ENCODE measurements around the gene ROGDI. TPM values are rescaled to one million over a fixed set of nuclear protein-coding genes. Genes with fewer than 3 reads are reported as not detected.

Gene ROGDI
- total and polyA plus RNA-seq, 2 of the 13 experiments (the other 11 are each of a cell fraction or from before 2014, with no cell fraction given) = 19.2 to 42.1 TPM

- TF ChIP-seq, protein P1, sequence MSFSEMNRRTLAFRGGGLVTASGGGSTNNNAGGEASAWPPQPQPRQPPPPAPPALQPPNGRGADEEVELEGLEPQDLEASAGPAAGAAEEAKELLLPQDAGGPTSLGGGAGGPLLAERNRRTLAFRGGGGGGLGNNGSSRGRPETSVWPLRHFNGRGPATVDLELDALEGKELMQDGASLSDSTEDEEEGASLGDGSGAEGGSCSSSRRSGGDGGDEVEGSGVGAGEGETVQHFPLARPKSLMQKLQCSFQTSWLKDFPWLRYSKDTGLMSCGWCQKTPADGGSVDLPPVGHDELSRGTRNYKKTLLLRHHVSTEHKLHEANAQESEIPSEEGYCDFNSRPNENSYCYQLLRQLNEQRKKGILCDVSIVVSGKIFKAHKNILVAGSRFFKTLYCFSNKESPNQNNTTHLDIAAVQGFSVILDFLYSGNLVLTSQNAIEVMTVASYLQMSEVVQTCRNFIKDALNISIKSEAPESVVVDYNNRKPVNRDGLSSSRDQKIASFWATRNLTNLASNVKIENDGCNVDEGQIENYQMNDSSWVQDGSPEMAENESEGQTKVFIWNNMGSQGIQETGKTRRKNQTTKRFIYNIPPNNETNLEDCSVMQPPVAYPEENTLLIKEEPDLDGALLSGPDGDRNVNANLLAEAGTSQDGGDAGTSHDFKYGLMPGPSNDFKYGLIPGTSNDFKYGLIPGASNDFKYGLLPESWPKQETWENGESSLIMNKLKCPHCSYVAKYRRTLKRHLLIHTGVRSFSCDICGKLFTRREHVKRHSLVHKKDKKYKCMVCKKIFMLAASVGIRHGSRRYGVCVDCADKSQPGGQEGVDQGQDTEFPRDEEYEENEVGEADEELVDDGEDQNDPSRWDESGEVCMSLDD (CRISPR knock-in tag; IDR thresholded peaks at IDR 0.05; ENCODE audit: borderline replicate concordance) = 0 out of 2 replicates have a peak, but pooled peaks have one; percentile 32
- TF ChIP-seq ZNF788 (CRISPR knock-in tag; IDR thresholded peaks at IDR 0.05; ENCODE audit: borderline replicate concordance) (no peak), HES4 (CRISPR knock-in tag; IDR thresholded peaks at IDR 0.05; ENCODE audit: borderline replicate concordance) (peak; percentile 80; the same call in 1 of the 2 replicates), ZFY (CRISPR knock-in tag; IDR thresholded peaks at IDR 0.05) (no peak), ZNF10 (CRISPR knock-in tag; IDR thresholded peaks at IDR 0.05; ENCODE audit: borderline replicate concordance, low read depth) (no peak), HDAC1 (CRISPR knock-in tag; IDR thresholded peaks at IDR 0.05) (no peak; the same call in 1 of the 2 replicates), SAP130 (CRISPR knock-in tag; IDR thresholded peaks at IDR 0.05; ENCODE audit: low read depth) (peak; percentile 70), ZNF253 (CRISPR knock-in tag; IDR thresholded peaks at IDR 0.05; ENCODE audit: borderline replicate concordance) (no peak), SMARCE1 (IDR thresholded peaks at IDR 0.05; ENCODE audit: borderline replicate concordance) (no peak), ESRRA (CRISPR knock-in tag; IDR thresholded peaks at IDR 0.05; ENCODE audit: low read depth) (no peak), ZNF441 (CRISPR knock-in tag; IDR thresholded peaks at IDR 0.05; ENCODE audit: borderline replicate concordance) (no peak), TRIM24 (CRISPR knock-in tag; IDR thresholded peaks at IDR 0.05) (no peak), ZSCAN20 (CRISPR knock-in tag; IDR thresholded peaks at IDR 0.05; ENCODE audit: borderline replicate concordance) (no peak), FOXJ3 (CRISPR knock-in tag; IDR thresholded peaks at IDR 0.05; ENCODE audit: borderline replicate concordance) (no peak), NFKB2 (CRISPR knock-in tag; IDR thresholded peaks at IDR 0.05; ENCODE audit: borderline replicate concordance) (no peak), FOXK2 (IDR thresholded peaks at IDR 0.05) (no peak), HOXA3 (CRISPR knock-in tag; IDR thresholded peaks at IDR 0.05) (no peak; the same call in 1 of the 2 replicates), SP5 (CRISPR knock-in tag; IDR thresholded peaks at IDR 0.05; ENCODE audit: borderline replicate concordance, low read depth) (no peak), ZNF431 (CRISPR knock-in tag; IDR thresholded peaks at IDR 0.05; ENCODE audit: borderline replicate concordance, low read depth) (0 out of 2 replicates have a peak, but pooled peaks have one; percentile 19), ZFP37 (CRISPR knock-in tag; IDR thresholded peaks at IDR 0.05; ENCODE audit: borderline replicate concordance) (no peak), PLRG1 (conservative IDR thresholded peaks at IDR 0.05) (no peak), ZSCAN30 (CRISPR knock-in tag; IDR thresholded peaks at IDR 0.05) (no peak), ZNF234 (CRISPR knock-in tag; conservative IDR thresholded peaks at IDR 0.05) (no peak), PHF5A (CRISPR knock-in tag; IDR thresholded peaks at IDR 0.05; ENCODE audit: low read depth, unreplicated experiment) (no peak), IRF9 (CRISPR knock-in tag; IDR thresholded peaks at IDR 0.05; ENCODE audit: borderline replicate concordance) (0 out of 2 replicates have a peak, but pooled peaks have one; percentile 4)
- TF ChIP-seq, protein P2, sequence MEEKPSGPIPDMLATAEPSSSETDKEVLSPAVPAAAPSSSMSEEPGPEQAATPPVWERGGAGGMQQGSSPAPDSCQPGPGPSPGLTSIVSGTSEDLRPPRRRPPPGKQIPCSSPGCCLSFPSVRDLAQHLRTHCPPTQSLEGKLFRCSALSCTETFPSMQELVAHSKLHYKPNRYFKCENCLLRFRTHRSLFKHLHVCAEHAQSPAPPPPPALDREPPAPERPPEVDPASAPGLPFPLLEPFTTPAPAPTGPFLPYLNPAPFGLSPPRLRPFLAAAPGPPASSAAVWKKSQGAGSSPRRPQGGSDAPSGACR (CRISPR knock-in tag; IDR thresholded peaks at IDR 0.05) = no peak
These were observed 45.5 kb upstream of the ROGDI start (continued) for GRCh38 chr16:4847774-4848587.
